HG02973 (cell line): Measurements from ENCODE around the gene PRUNE2.
"Not testable (repeated sequence)": the region's sequence is repeated elsewhere in the genome, so short reads cannot be mapped to it uniquely, and the experiment has no call there.

Experiments
- ATAC-seq: cut with Tn5 transposase; IDR thresholded peaks from one replicate; pipeline ENCODE4 v1.9.1; 2021; ENCODE audit warnings: moderate library complexity; ENCODE audit not compliant: unreplicated experiment

The PRUNE2 gene

GRCh38 chr9:76605321-76605900 is 300.5 kb downstream of the PRUNE2 start:
- peak; percentile 94 for ATAC-seq

GRCh38 chr9:76603931-76604570 is 301.9 kb downstream of the PRUNE2 start:
- no peak for ATAC-seq

- ATAC-seq, result no peak
Observed at GRCh38 chr9:76603448-76603895, 302.4 kb downstream of the PRUNE2 start.

- ATAC-seq, result no peak
Observed at GRCh38 chr9:76602199-76602598, 303.7 kb downstream of the PRUNE2 start.

- no peak for ATAC-seq
Observed at GRCh38 chr9:76600007-76600615, 305.8 kb downstream of the PRUNE2 start.

GRCh38 chr9:76598981-76599380 is 306.9 kb downstream of the PRUNE2 start:
- no peak for ATAC-seq

- no peak for ATAC-seq
Observed at GRCh38 chr9:76595645-76596044, 310.3 kb downstream of the PRUNE2 start.

- ATAC-seq, result no peak
Observed at GRCh38 chr9:76594764-76595424, 311.0 kb downstream of the PRUNE2 start.

GRCh38 chr9:76593961-76594735 is 311.8 kb downstream of the PRUNE2 start:
- ATAC-seq, result not testable (repeated sequence)

- ATAC-seq, result no peak
Observed at GRCh38 chr9:76592974-76593347, 313.0 kb downstream of the PRUNE2 start.

- ATAC-seq, result no peak
Observed at GRCh38 chr9:76592091-76592973, 313.6 kb downstream of the PRUNE2 start.

- no peak for ATAC-seq
Observed at GRCh38 chr9:76591256-76591950, 314.5 kb downstream of the PRUNE2 start.

- ATAC-seq, result no peak
Observed at GRCh38 chr9:76588316-76588715, 317.6 kb downstream of the PRUNE2 start.

- ATAC-seq, result no peak
Observed at GRCh38 chr9:76586390-76587314, 319.3 kb downstream of the PRUNE2 start.

GRCh38 chr9:76585487-76586389 is 320.2 kb downstream of the PRUNE2 start:
- no peak for ATAC-seq

GRCh38 chr9:76583256-76583655 is 322.7 kb downstream of the PRUNE2 start:
- no peak for ATAC-seq

- no peak for ATAC-seq
Observed at GRCh38 chr9:76581731-76582130, 324.2 kb downstream of the PRUNE2 start.
